GM19395 (cell line): ENCODE results near the gene COA8.
"Not testable (repeated sequence)": the region's sequence is repeated elsewhere in the genome, so short reads cannot be mapped to it uniquely, and the experiment has no call there.

ENCODE experiments used
- ATAC-seq: cut with Tn5 transposase; IDR thresholded peaks from one replicate; pipeline ENCODE4 v1.9.1; 2021; ENCODE audit warnings: mild to moderate bottlenecking, moderate library complexity; ENCODE audit not compliant: unreplicated experiment

The COA8 gene

DNA sequence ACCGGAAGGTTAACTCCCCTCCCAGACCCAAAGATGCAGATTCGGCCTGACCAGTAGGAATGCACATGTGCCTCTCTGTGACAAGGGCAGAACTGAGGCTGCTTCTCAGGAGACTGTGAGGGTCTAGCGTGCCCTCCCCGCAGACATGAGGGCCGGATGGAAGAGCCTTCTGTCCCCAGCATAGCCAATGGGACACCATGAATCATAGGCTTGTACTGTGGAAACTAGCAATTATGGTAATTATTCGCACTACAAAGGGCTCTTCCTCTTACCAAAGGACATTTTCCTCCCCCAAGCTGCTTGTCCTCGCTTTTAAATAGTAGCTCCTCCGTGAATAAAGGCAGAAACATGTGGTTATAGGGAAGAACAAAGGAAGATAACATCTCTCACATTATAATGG is 6.2 kb downstream of the COA8 start:
- ATAC-seq, result no peak

DNA sequence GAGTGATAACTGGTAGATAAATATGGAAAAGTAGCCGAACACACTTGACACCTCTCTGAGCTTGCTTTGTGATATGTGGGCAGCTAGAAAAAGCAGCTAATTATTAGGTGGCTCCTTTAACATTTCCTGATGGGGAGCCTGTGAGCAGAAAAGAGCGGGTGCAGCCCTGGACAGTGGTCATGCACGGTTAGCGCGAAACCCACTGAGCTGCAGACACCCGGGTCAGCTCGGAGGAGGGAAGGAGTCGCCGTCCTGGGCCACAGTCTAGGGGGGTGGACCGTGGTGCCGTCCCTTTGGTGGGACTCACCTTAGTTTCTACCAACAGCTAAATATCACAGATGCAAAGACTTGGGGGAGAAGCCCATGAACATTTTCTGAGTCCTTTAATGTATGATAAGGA is 6.6 kb downstream of the COA8 start:
- ATAC-seq, result no peak

DNA sequence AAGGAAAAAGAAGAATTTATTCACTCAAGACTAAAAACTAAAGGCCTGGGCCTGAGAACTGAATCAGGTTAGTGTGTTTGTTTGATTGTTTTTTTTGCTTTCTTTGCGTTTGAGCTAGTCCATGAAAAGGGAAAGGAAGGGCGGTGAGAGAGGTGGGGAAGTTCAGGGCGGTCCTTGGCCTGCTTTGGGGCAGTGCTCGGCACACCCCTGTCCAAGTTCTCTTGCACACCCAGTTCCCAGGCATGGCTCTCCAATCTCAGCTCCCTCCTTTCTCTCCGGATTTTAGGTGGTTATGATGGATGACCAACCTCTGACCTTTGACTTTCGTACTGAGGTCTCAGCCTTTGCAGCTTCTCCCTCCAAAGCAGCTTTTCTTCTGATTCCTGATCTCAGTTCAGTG is 11.3 kb downstream of the COA8 start:
- ATAC-seq, result no peak

DNA sequence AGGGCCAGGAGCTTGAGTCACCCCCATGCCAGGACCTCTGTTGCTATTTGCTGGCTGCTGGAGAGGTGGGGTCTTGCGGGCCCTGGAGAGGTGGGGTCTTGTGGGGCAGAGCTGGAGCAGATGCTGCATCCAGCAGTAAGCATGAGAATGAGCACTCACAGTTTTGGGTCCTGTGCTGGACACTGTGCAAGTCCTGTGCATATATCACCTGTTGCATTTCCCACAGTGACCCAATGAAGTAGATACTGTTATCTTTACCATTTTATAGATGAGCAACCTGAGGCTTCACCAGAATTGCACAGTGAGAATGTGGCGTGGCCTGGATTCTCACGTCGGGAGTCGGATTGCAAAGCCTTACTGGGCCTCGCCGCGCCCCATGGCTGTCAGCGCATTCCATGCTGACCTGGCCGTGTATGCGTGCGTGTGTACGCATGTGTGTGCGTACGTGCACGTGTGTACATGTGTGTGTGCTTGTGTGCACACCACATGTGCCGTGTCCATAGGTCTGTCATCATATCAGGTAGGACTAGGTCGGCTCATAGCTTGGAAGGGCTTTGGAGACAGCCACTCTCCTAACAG is 12.0 kb downstream of the COA8 start:
- no peak for ATAC-seq

DNA sequence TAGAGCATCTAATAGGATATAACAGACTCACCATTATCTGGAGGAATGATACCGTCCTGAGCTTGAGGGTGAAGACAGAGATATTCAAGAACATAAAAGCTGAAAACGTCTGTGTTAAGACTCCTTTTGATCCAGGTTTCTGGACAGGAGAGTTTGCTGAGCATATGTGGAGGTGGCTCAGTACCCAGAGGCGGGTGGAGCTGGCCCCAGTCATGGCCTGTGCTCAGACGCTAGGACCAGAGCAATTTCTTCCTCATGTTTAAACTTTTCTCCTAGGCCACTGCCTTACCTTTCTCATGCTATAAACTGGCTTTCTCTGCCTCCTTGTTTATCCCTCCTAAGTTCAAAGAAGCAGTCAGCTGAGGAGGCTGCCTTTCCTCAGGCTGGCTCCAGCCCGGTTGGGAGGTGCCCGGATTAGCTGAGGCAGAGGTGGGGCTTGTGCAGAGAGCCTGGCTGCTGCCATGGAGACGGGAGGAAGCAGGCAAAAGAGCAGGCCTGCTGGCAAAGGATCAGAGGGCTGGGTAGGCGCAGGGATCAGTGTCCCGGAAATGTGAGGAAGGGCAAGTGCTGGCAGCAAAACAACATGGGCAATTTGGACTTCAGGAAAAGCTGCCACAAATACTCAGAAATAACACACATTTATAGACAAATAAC is 13.7 kb downstream of the COA8 start:
- ATAC-seq, result no peak

DNA sequence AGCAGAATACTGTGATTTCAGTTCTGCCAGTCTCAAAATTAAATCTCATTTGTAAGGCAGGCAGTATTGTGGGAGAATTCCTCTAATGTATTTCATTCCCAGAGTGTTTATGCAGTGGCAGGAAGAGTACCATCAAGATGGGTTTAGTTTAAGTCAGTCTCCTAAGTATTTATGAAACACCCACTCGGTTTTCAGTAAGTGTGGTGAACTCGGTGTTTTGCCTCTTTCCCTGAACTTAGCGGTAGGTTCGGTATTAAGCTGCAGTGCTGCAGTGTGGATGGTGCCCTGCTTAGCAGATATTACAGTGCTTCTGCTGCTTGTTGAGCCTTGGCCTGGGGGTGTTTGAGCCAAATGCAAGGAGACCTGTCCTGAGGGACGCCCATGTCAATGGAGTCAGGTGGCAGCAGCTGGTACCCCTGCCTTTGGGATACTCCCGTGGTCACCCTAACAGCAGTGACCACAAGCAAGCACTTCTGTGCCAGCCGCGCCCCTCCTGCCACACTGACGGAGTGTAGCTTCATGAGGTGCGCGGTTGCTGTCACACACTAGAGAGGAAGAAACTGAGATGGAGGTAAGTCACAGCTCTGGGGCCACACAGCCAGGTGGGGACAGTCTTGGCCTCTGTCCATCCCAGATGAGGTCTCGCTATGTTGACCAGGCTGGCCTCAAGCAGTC is 15.8 kb downstream of the COA8 start:
- ATAC-seq, result no peak

DNA sequence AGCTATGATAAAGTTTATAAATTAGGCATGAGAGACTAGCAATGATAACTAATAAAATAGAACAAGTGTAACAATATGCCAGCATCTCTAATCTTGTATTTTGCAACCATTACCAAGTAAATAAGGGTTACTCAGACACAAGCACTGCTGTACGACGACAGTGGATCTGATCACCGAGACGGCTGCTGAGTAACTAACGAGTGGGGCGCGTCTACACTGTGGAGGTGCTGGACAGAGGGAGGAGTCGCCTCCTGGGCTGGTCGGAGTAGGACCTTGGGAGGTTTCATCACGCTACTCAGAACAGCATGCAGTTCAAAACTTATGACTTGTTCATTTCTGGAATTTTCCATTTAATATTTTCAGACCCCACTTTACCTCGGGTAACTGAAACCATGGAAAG is 18.4 kb downstream of the COA8 start:
- ATAC-seq, result no peak

DNA sequence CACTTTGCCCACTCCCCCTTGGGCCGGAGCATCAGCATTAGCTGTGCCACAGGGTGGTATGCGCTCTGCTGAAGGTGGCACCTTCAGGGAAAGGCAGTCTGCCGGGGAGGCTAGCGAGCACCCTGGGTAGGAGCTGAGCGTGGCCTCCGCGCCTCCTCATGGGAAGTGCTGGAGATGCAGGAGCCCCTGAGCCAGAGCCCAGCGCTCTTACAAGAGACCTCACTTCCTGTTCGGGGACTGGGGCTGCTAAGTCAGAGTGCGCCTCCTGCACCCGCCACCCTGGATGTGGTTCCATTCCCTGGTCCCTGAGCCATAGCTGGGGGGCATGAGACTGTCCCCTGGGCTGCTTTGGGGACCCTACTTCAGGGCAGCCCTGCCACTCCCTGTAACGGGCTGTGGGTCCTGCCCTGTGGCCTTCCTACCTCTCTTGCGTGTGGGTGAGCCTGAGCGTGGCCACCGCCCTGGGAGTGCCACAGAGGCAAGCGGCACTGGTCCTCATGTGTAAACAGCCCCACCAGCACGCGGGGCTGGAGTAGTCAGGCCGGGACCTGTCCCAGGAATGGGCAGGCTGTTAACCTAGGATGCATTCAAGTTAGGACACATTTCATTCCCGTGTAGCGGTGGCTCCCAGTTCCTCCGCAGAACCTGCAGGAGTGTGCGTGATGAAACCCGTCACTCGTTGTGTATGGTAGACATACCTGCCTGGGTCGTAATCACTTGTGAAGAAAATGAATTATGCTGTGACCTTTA is 19.4 kb downstream of the COA8 start:
- no peak for ATAC-seq

DNA sequence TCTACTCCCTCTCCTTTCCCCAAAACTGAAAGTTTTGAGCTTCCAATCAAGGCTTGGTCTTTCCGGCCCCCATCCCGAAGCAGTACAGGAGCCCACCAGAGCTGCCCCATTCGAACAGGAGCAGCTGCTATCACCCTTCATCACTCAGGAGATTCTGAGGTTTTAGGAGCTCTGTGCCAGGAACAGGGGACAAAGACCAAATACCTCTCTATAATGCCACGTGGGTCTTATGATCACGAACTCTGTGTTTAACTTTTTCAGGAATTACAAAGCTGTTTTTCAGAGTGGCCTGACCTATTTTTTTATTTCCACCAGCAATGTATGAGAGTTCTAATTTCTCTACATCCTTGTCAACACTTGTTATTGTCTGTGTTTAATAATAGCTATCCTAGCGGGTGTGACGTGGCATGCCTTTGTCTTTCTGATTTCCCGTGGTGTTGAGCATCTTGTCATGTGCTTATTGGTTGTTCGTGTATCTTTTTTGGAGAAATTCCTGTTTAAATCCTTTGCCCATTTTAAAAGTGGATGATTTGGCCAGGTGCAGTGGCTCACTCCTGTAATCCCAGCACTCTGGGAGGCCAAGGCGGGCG is 21.7 kb downstream of the COA8 start:
- ATAC-seq, result no peak

DNA sequence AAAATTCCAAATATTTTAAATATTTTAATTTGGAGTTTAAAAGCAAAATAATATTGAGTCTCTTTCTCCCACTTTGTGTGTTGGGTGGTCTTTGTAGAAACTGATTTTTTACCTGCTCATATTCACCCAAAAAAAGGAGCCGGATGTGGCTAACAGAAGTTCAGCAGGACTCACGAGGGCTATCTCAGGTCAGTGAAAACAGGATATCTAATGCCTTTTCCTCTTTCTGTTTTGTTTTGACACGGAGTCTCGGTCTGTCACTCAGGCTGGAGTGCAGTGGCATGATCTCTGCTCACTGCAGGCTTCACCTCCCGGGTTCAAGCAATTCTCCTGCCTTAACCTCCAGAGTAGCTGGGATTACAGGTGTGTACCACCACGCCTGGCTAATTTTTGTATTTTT is 30.8 kb downstream of the COA8 start:
- ATAC-seq, result peak; percentile 97

DNA sequence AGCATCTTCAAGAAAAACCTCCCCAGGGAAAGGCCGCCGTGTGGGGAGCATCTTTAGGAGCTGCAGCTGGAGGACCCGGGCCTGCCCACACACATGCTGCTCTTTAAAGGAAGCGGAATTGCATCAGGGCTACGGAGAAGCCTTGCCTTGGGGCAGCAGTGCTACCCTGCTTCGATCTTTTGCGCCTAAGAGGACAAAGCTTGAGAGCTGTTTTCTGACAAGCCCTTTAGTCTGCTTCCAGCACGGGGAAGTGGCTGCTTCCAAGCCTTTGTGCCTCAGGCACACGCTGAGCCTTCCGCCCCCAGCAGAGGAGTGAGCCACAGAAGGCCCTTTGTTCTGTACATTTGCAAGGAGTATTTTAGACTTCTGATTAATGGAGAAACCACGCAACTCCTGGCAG is 31.5 kb downstream of the COA8 start:
- ATAC-seq, result no peak

DNA sequence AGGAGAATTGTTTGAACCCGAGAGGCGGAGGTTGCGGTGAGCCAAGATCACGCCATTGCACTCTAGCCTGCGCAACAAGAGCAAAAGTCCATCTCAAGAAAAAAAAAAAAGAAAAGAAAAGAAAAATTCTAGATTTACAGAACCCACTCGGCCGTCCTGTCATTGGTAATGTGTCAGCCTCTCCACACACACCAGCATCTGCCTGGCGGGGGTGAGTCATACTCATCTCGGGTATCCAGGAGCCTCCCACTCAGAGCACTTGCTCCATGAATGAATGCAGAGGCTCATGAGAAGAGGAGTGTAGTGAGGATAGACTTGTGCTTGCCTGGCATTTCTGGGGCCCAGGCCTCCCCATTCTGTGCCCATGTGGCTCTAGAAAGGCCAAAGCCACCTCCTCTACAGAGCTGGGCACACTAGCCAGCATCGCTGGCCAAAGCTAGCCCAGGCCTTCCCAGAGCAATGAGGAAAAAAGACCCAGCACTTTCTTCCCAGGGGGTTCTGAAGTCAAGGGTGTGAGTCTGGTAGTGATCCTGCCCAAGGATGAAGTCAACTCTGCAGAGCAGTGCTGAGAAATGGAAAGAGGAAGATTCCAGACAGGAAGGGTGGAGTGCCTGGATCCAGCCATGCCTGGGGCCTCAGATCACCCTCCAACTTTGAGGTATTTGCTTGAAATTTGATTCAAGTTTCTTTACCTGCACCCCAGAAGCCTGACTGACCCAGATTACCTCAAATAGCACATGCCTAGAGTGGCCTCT is 35.0 kb downstream of the COA8 start:
- ATAC-seq, result no peak

DNA sequence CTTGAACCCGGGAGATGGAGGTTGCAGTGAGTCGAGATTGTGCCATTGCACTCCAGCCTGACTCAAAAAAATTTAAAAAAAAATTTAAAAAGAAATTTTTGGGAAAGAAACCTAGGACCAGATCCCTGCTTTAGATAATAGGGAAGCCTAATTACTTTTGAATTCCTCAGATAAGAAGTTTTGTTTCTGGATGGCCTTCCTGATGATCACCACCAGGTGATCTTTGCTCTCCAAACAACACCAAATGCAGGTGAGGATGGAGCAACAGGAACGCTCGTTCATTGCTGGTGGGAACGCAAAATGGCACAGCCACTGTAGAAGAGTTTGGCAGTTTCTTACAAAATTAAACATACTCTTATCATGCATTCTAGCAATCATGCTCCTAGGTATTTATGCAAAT is 37.7 kb downstream of the COA8 start:
- no peak for ATAC-seq

DNA sequence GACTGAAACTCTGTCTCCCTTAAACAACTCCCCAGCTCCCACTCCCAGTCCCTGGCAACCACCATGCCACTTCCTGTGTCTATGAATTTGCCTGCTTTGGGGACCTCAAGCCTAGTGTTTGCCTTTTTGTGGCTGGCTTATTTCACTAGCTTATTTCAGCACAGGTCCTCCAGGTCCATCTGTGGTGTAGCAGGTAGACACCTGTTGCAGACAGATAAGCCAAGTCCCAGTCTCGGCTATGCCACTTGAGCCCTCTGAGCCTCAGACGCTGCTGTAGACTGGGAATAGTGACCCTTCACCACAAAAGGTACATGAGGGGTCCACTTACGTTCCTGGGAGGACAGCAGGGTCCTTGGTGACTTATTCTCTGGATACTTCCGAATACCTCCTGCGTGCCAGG is 41.9 kb downstream of the COA8 start:
- ATAC-seq, result no peak

DNA sequence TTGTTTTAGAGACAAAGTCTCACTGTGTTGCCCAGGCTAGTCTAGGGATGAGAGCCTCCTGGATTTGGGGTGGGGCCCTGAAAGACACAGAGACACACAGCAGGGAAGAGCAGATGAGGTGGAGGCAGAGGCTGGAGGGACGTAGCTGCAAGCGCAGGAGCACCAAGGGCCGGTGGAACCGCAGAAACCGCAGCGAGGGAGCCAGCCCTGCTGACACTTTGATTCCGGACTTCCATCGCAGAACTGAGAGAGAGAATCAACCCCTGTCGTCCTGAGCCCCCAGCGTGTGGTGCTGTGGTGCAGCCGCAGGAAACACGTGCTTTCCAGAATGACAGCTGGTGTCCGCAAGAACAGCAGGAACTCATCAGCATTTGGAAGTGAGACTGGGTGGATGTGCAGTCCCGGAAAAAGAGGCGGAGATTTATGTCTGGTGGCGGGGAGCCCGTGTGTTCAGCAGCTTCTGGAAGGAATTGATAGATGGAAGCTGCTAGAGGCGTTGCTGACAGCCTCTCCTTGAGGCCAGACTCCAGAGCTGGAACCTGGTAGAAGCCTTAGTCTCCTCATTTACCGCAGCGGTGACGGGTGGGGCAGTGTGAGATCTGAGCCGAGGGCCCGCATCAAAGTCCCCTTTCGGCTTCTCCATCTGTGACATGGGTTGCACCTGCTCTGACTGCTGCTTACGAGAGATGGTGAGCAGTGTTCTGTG is 44.4 kb downstream of the COA8 start:
- peak; percentile 77 for ATAC-seq

DNA sequence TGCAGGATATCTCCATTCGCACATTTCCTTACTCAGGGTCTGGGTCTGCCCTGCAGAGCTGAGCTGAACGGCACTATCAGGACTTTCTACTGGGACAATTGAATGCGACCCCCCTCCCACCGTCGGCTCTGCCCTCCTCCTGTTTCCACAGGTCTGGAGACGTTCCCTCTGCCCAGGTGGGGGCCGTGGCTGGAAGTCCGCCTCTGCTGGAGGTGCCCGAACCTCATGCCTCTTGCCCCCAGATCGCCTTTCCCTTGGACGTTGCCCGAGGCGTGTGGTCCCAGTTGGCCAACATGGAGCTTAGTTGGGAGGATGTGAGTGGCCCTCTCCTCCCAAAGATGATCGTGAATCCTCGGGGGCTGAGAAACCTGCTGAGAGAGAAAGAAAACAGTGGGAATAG is 45.1 kb downstream of the COA8 start:
- ATAC-seq, result peak; percentile 12

DNA sequence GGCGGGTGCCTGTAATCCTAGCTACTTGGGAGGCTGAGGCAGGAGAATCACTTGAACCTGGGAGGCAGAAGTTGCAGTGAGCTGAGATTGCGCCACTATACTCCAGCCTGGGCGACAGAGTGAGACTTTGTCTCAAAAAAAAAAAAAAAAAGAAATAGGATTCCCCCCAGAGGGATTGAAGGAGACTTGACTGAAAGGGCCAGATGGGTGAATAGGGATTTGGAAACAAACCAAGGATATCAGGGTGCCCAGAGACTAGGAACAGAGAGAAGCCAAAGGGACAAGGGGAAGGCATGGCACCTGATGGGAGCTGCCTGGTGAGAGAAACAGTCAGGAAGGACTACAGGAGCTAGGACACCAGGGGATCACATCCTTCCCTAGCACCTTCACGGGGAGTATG is 46.3 kb downstream of the COA8 start:
- ATAC-seq, result not testable (repeated sequence)

DNA sequence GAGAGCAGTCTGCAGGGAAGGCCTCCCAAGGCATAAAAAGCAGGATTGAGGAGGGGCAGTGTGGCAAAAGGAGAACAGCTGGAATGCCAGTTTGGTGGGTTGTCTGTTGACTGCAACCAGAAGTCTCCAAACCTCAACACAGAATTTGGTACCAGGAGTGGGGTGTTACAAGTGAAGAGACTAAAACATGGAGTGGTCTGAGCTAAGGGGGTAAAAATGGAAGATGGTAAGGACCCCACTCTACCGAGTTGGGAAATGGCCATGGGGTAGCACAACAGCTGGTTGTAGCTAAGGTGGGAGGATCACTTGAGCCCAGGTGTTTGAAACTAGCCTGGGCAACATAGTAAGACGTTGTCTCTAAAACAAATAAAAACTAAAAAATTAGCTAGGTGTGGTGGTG is 48.5 kb downstream of the COA8 start:
- no peak for ATAC-seq

DNA sequence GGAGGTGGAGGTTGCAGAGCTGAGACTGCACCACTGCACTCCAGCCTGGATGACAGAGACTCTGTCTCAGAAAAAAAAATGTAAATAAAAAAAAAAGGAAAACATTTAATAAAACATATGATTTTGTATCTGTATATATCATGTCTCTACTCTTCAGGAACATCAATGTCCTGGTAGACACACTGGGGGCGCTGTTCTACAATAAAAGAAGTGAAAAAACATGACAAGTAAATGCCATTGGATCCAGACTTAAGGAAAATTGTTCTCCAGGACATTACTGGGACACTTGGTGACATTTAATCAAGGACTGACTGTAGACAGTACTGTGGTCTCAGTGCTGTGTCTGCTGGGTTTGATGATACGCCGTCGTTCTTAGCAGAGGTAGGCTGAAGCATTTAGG is 50.8 kb downstream of the COA8 start:
- ATAC-seq, result no peak

DNA sequence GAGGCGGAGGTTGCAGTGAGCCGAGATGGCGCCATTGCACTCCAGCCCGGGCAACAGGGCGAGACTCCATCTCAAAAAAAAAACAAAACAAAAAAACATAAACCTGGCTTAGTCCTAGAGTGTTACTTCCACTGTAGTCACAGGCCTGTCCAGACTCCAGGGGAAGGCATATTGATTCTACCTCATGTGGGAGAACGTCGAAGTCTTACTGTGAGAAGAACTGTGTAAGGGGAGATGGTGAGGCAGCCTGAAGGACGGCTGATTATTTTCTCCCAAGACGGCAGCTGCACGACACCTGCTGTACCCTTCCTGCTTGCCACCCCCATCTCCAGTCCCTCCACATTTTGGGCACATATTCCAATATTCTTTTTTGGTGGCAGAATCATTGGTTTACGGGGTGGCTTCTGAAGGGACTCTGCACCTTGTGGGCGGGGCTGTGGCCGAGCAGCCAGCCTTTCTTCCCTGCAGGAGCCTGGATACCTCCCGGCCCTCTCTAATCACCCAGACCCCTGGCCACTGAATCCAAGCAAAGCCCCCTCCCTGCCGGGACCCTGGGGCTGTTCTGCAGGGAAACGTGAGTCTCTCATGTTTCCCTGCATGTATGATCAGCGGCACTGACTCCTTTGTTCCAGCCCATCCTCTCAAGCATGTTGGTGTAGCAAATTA is 54.0 kb downstream of the COA8 start:
- ATAC-seq, result no peak
